Measurements from ENCODE around the gene FHIP1B.

FHIP1B gene

GRCh38 chr11:6197466-6198200 is 36.8 kb downstream of the FHIP1B start:
- DNase-seq, result no peak

GRCh38 chr11:6196396-6196795 is 38.0 kb downstream of the FHIP1B start:
- DNase-seq, result no peak

GRCh38 chr11:6194065-6194581 is 40.3 kb downstream of the FHIP1B start:
- no peak for DNase-seq

- DNase-seq, result no peak
Observed at GRCh38 chr11:6191742-6192141, 42.7 kb downstream of the FHIP1B start.

- no peak for DNase-seq
Observed at GRCh38 chr11:6175440-6175839, 59.0 kb downstream of the FHIP1B start.

GRCh38 chr11:6170226-6170625 is 64.2 kb downstream of the FHIP1B start, which contains the start of gene OR52B2:
TSS of gene OR52B2 (minus strand) at chr11:6170326. CDS start at chr11:6170326, 0 bp downstream.
- DNase-seq, result no peak
